Left ventricle myocardium inferior (tissue), 1 donor: ENCODE results near the gene NEURL1B. TPM values are rescaled to one million over a fixed set of nuclear protein-coding genes. Genes with fewer than 3 reads are reported as not detected.

ENCODE experiments used
- DNase-seq: peaks from one replicate; pipeline ENCODE4 v3.0.0-alpha.2; 2020
- H3K27ac ChIP-seq: fragments of 200-600 bp; replicated peaks from 2 replicates; pipeline ENCODE4 v1.8.0; 2021
- H3K27me3 ChIP-seq: fragments of 200-600 bp; 2 replicates; pipeline ENCODE4 v1.8.0; 2021; ENCODE audit warnings: low read depth
- H3K36me3 ChIP-seq: fragments of 200-600 bp; 2 replicates; pipeline ENCODE4 v1.8.0; 2021
- H3K4me1 ChIP-seq: fragments of 200-600 bp; 2 replicates; pipeline ENCODE4 v1.8.0; 2021
- H3K4me3 ChIP-seq: fragments of 200-600 bp; 2 replicates; pipeline ENCODE4 v1.8.0; 2021; ENCODE audit warnings: mild to moderate bottlenecking, moderate library complexity
- H3K9me3 ChIP-seq: fragments of 200-600 bp; replicated peaks from 2 replicates; pipeline ENCODE4 v1.8.0; 2021
- intact Hi-C: fragments of 100-400 bp; cut with micrococcal nuclease; formaldehyde crosslinking; loops from one replicate; pipeline ENCODE4 v1.11.0; 2022
- total RNA-seq: library from RNA; stranded (reverse); fragmentation: NEBNext Ultra II Directional; extraction: Animal tissue kit (Norgen Biotek cat#: 25700); gene quantifications from one replicate; pipeline ENCODE4 v1.2.1, GENCODE V29; 2021
- TF ChIP-seq, protein P1 (sequence below): fragments of 200-600 bp; IDR thresholded peaks from 2 replicates; pipeline ENCODE4 v1.8.0; 2021; ENCODE audit warnings: antibody characterized with exemption, mild to moderate bottlenecking, borderline replicate concordance
- donor health status: DM: no; HTN: yes; CAD: no; lungs with severe emphysema.

NEURL1B gene
- total RNA-seq, 1 donor from 2014 or later = 24.0 TPM

DNA sequence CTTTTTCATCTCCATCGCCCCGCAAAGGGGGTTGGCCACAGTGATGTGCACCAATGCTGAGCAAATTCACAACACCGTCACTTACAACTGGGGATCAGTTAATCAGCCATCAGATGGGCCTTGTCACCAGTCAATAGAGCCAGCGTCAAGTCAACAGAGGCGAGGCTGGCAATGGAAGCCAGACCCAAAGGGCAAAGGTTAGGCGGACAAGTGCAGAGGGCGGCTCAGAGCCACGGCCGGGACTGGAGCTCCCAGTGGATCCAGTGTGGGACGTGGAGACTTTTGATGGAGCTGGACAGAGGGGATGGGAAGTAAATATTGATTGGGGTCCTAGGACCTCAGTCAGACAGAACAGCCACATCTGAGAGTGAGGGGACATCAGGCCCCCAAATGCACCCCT lies 84.2 kb downstream of the NEURL1B start:
- TF ChIP-seq, protein P1, sequence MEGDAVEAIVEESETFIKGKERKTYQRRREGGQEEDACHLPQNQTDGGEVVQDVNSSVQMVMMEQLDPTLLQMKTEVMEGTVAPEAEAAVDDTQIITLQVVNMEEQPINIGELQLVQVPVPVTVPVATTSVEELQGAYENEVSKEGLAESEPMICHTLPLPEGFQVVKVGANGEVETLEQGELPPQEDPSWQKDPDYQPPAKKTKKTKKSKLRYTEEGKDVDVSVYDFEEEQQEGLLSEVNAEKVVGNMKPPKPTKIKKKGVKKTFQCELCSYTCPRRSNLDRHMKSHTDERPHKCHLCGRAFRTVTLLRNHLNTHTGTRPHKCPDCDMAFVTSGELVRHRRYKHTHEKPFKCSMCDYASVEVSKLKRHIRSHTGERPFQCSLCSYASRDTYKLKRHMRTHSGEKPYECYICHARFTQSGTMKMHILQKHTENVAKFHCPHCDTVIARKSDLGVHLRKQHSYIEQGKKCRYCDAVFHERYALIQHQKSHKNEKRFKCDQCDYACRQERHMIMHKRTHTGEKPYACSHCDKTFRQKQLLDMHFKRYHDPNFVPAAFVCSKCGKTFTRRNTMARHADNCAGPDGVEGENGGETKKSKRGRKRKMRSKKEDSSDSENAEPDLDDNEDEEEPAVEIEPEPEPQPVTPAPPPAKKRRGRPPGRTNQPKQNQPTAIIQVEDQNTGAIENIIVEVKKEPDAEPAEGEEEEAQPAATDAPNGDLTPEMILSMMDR = no peak

DNA sequence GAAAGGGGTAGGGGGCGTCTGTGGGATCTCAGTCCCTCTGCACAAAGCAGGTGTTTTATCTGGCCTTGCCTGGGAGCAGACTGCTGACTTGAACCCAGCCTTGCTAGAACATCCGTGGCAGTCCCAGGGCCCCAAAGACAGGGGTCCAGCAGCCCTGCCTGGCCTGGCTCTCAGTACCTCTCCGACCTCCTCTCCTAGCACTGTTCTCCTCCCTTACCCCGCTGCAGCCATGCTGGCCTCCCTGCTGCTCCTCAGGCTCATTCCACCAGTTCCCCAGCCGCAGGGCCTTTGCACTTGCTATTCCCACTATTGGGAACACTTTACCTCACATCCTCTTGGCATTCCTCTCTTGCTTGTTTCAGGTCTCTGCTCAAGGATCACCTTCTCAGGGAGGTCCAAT lies 84.7 kb downstream of the NEURL1B start:
- no peak for DNase-seq
- no peaks in the 10 kb centered on the region for H3K27me3 ChIP-seq
- H3K27ac ChIP-seq = no peak overlapping the region
- H3K36me3 ChIP-seq = no peaks in the 10 kb centered on the region
- intact Hi-C loops = no loop called here
- peaks cover 21% of the 10 kb centered on the region for H3K4me1 ChIP-seq
- no peaks in the 10 kb centered on the region for H3K9me3 ChIP-seq
- TF ChIP-seq, protein P1 = no peak
- H3K4me3 ChIP-seq = no peak overlapping the region

More for the DNA sequence above, 84.2 kb downstream of the NEURL1B start:
- no peaks in the 10 kb centered on the region for H3K36me3 ChIP-seq
- no peak overlapping the region for H3K27ac ChIP-seq
- intact Hi-C loops = no loop called here
- peaks cover 26% of the 10 kb centered on the region for H3K4me1 ChIP-seq
- no peaks in the 10 kb centered on the region for H3K27me3 ChIP-seq
- no peak for DNase-seq
- H3K9me3 ChIP-seq = no peaks in the 10 kb centered on the region
- no peak overlapping the region for H3K4me3 ChIP-seq

DNA sequence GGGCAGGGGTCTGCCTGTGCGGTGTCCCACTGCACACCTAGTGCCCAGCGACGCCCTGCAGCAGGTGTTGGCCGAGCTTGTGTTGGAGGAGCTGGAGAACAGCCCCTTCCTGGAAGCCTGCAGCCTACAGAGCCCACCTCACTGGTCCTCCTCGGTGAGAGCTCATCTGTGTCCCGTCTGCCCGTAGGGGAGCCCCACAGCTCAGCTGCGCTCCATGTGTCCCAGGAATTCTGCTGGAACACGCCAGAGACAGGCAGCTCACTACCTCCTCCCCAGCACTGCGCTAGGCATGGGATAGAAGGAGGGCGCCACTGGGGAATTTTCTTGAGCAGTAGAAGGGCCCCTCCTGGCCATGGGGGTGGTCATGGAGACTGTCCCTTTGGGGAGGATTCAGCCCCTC lies 85.9 kb downstream of the NEURL1B start:
- intact Hi-C loops = no loop called here
- no peak for DNase-seq
- TF ChIP-seq, protein P1 = no peak

DNA sequence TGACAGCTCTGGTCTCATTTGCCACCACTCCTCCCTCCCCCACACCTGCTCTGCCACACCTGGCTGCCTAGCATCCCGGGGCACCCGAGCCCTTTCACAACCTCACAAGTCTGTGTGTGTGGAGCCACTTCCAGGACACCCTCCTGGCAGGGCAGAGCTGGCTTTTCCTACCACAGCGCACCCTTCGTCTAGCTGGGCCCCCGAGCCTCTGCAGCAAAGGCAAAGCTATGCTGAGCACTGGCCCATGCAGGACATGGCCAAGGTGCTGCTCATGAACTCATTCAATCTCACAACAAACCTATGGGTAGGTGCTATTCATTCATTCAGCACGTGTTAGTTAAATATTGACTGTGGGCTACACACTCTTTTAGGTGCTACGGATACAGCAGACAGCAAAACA lies 86.5 kb downstream of the NEURL1B start:
- intact Hi-C loops = no loop called here
- DNase-seq = no peak
- peaks cover 20% of the 10 kb centered on the region for H3K4me1 ChIP-seq
- H3K9me3 ChIP-seq = no peaks in the 10 kb centered on the region
- H3K27me3 ChIP-seq = no peaks in the 10 kb centered on the region
- no peak overlapping the region for H3K4me3 ChIP-seq
- H3K27ac ChIP-seq = no peak overlapping the region
- H3K36me3 ChIP-seq = no peaks in the 10 kb centered on the region
- TF ChIP-seq, protein P1 = no peak

More for the DNA sequence above, 85.9 kb downstream of the NEURL1B start:
- Histone ChIP-seq H3K27ac (no peak overlapping the region), H3K9me3 (no peaks in the 10 kb centered on the region), H3K27me3 (no peaks in the 10 kb centered on the region), H3K4me3 (no peak overlapping the region), H3K36me3 (no peaks in the 10 kb centered on the region), H3K4me1 (peaks cover 20% of the 10 kb centered on the region)

DNA sequence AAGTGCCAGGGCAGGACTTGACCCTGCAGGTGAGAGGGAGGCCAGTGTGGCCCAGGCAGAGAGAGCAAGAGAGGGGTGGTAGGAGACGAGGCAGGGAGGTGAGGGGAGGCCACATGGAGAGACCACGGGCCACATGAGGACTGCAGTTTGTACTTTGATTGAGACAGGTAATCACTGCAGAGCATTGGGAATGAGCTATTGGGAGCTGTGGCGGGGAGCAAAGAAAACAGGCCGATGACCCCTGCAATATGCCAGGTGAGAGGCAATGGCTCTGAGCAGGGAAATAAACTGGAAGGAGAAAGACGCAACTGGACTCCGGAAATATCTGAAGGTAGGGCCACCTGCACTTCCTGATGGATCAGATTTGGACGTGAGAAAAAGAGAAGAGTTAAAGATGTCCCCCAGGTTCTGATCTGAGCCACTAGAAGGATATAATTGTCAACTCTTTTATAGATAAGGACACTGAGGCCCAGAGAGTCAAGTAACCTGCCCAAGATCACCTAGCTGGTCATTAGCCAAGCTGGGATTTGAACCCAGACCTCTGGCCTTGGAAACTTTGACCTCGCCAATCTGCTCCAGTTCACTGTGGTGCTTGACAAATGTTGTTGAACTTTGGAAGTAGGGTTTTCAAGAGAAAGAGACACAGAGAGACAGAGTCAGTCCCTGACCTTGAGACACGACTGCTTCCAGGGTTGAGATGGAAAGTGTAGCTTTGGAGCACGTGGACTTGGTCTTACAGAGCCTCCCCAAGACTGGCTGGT lies 87.6 kb downstream of the NEURL1B start:
- no peak overlapping the region for H3K4me3 ChIP-seq
- H3K4me1 ChIP-seq = peaks cover 26% of the 10 kb centered on the region
- intact Hi-C loops = no loop called here
- no peaks in the 10 kb centered on the region for H3K27me3 ChIP-seq
- H3K27ac ChIP-seq = no peak overlapping the region
- no peaks in the 10 kb centered on the region for H3K36me3 ChIP-seq
- TF ChIP-seq, protein P1 = no peak
- no peak for DNase-seq
- no peaks in the 10 kb centered on the region for H3K9me3 ChIP-seq
